ENCODE measurements around the gene MYO1E.

Gene MYO1E

GRCh38 chr15:59378855-59379254 lies 6.2 kb upstream of the MYO1E start:
- Histone ChIP-seq H4K20me1 (ENCODE audit: control insufficient read depth, insufficient read depth, low read depth, low read length) (no peaks in the 10 kb centered on the region), H3F3A (ENCODE audit: control insufficient read depth, insufficient read depth) (peaks cover 6% of the 10 kb centered on the region), H3K36me3 (ENCODE audit: control insufficient read depth, low read length) (no peaks in the 10 kb centered on the region), H3K9me3 (ENCODE audit: control insufficient read depth, insufficient read depth, low read length) (no peaks in the 10 kb centered on the region), H3K4me1 (ENCODE audit: control insufficient read depth, low read length) (peaks cover 43% of the 10 kb centered on the region), H3K27ac (ENCODE audit: low read depth, low read length) (no peak overlapping the region), H3K4me2 (ENCODE audit: low read length) (no peak overlapping the region), H3K4me3 (ENCODE audit: low read length) (no peak overlapping the region), H3K27me3 (ENCODE audit: control insufficient read depth, low read length) (no peaks in the 10 kb centered on the region), H3K9me2 (replicated peaks; ENCODE audit: control insufficient read depth, low read length) (no peaks in the 10 kb centered on the region), H3K79me2 (ENCODE audit: control insufficient read depth, low read length) (no peaks in the 10 kb centered on the region)
- no peak for TF ChIP-seq CTCF (IDR thresholded peaks at IDR 0.05; ENCODE audit: low read depth, low read length, poor library complexity, severe bottlenecking)
- no peak for TF ChIP-seq EZH2phosphoT487 (IDR thresholded peaks at IDR 0.05; ENCODE audit: borderline replicate concordance, low read length)

GRCh38 chr15:59377924-59378323 lies 5.3 kb upstream of the MYO1E start:
- Histone ChIP-seq H3K27ac (ENCODE audit: low read depth, low read length) (no peak overlapping the region), H3K9me2 (replicated peaks; ENCODE audit: control insufficient read depth, low read length) (no peaks in the 10 kb centered on the region), H3K4me1 (ENCODE audit: control insufficient read depth, low read length) (peaks cover 52% of the 10 kb centered on the region), H3K4me3 (ENCODE audit: low read length) (no peak overlapping the region), H3K79me2 (ENCODE audit: control insufficient read depth, low read length) (peaks cover 2% of the 10 kb centered on the region; the same call in 1 of the 2 replicates), H3K9me3 (ENCODE audit: control insufficient read depth, insufficient read depth, low read length) (no peaks in the 10 kb centered on the region), H3K4me2 (ENCODE audit: low read length) (no peak overlapping the region), H3K27me3 (ENCODE audit: control insufficient read depth, low read length) (no peaks in the 10 kb centered on the region), H3F3A (ENCODE audit: control insufficient read depth, insufficient read depth) (peaks cover 6% of the 10 kb centered on the region), H3K36me3 (ENCODE audit: control insufficient read depth, low read length) (no peaks in the 10 kb centered on the region), H4K20me1 (ENCODE audit: control insufficient read depth, insufficient read depth, low read depth, low read length) (no peaks in the 10 kb centered on the region)
- TF ChIP-seq EZH2phosphoT487 (IDR thresholded peaks at IDR 0.05; ENCODE audit: borderline replicate concordance, low read length), result no peak
- TF ChIP-seq CTCF (IDR thresholded peaks at IDR 0.05; ENCODE audit: low read depth, low read length, poor library complexity, severe bottlenecking), result no peak

- no peaks in the 10 kb centered on the region for H3K27me3 ChIP-seq (ENCODE audit: control insufficient read depth, low read length)
- no peak overlapping the region for H3K4me3 ChIP-seq (ENCODE audit: low read length)
- H3K9me3 ChIP-seq (ENCODE audit: control insufficient read depth, insufficient read depth, low read length), result no peaks in the 10 kb centered on the region
- TF ChIP-seq EZH2phosphoT487 (IDR thresholded peaks at IDR 0.05; ENCODE audit: borderline replicate concordance, low read length) (no peak), CTCF (IDR thresholded peaks at IDR 0.05; ENCODE audit: low read depth, low read length, poor library complexity, severe bottlenecking) (peak; percentile 48)
- no peaks in the 10 kb centered on the region for H4K20me1 ChIP-seq (ENCODE audit: control insufficient read depth, insufficient read depth, low read depth, low read length)
- peak overlapping the region; percentile 32; the same call in 1 of the 2 replicates for H3K4me2 ChIP-seq (ENCODE audit: low read length)
- H3K79me2 ChIP-seq (ENCODE audit: control insufficient read depth, low read length), result peaks cover 12% of the 10 kb centered on the region
- no peaks in the 10 kb centered on the region for H3K9me2 ChIP-seq (replicated peaks; ENCODE audit: control insufficient read depth, low read length)
- H3K4me1 ChIP-seq (ENCODE audit: control insufficient read depth, low read length), result peaks cover 54% of the 10 kb centered on the region
- no peaks in the 10 kb centered on the region for H3K36me3 ChIP-seq (ENCODE audit: control insufficient read depth, low read length)
- peaks cover 6% of the 10 kb centered on the region for H3F3A ChIP-seq (ENCODE audit: control insufficient read depth, insufficient read depth)
- H3K27ac ChIP-seq (ENCODE audit: low read depth, low read length), result no peak overlapping the region
Observed at GRCh38 chr15:59376733-59377132, 4.1 kb upstream of the MYO1E start.
